PC-9 (cell line): ENCODE measurements around the gene PRKACG. TPM values are rescaled to one million over a fixed set of nuclear protein-coding genes. Genes with fewer than 3 reads are reported as not detected.

Experiments used
- BruUV-seq: library from RNA; stranded (reverse); fragments of 400-500 nt; replicated peaks from 2 replicates; lab custom pipeline; 2021; lab: Mats Ljungman, UMichigan
- CTCF ChIA-PET: fragments of 300-600 bp; sonication (Branson Sonifier 250); formaldehyde crosslinking; loops from one replicate; lab custom pipeline; 2022; ENCODE audit warnings: antibody characterized with exemption; lab: Charles Lee
- POLR2A ChIA-PET: fragments of 300-600 bp; sonication (Branson Sonifier 250); formaldehyde crosslinking; loops from one replicate; lab custom pipeline; 2022; ENCODE audit warnings: antibody characterized with exemption; ENCODE audit not compliant: unreplicated experiment; lab: Charles Lee
- DNase-seq, 2 experiments: peaks; one replicate each; pipeline versions ENCODE4 v3.0.0 to v3.0.0-alpha.2; 2015 to 2022; ENCODE audit warnings: mixed read lengths in 1 of 2
- H2AFZ ChIP-seq: fragments of 200-600 bp; sonication (generic); 2 replicates; pipeline ENCODE4 v1.8.1; 2017; ENCODE audit warnings: antibody characterized with exemption
- H3F3A ChIP-seq: fragments of 200-600 bp; sonication (generic); 2 replicates; pipeline ENCODE4 v1.8.1; 2017; ENCODE audit warnings: antibody characterized with exemption, mild to moderate bottlenecking, low read depth; ENCODE audit not compliant: insufficient read depth
- H3K27ac ChIP-seq: fragments of 200-600 bp; sonication (generic); 2 replicates; pipeline ENCODE4 v1.6.1; 2016; ENCODE audit warnings: mixed run types
- H3K27me3 ChIP-seq: fragments of 200-600 bp; sonication (generic); 2 replicates; pipeline ENCODE4 v1.6.1; 2016; ENCODE audit warnings: low read depth, mixed run types; ENCODE audit not compliant: insufficient read depth
- H3K36me3 ChIP-seq: fragments of 200-600 bp; sonication (generic); 2 replicates; pipeline ENCODE4 v1.6.1; 2016; ENCODE audit warnings: low read depth, mixed run types
- H3K4me1 ChIP-seq: fragments of 200-600 bp; sonication (generic); replicated peaks from 2 replicates; pipeline ENCODE4 v1.6.1; 2016; ENCODE audit warnings: mixed run types; ENCODE audit not compliant: insufficient read depth
- H3K4me2 ChIP-seq: fragments of 200-600 bp; sonication (generic); 2 replicates; pipeline ENCODE4 v1.6.1; 2017; ENCODE audit warnings: mixed run types
- H3K4me3 ChIP-seq: fragments of 200-600 bp; sonication (generic); 2 replicates; pipeline ENCODE4 v1.6.1; 2016; ENCODE audit warnings: mixed run types
- H3K79me2 ChIP-seq: fragments of 200-600 bp; sonication (generic); 2 replicates; pipeline ENCODE4 v1.6.1; 2017; ENCODE audit warnings: low read depth, mixed run types
- H3K9me2 ChIP-seq: fragments of 200-600 bp; sonication (generic); 2 replicates; pipeline ENCODE4 v1.8.1; 2017; ENCODE audit warnings: mild to moderate bottlenecking; ENCODE audit not compliant: insufficient read depth
- H3K9me3 ChIP-seq: fragments of 200-600 bp; sonication (generic); 2 replicates; pipeline ENCODE4 v1.8.1; 2016; ENCODE audit warnings: low read depth; ENCODE audit not compliant: insufficient read depth
- H4K20me1 ChIP-seq: fragments of 200-600 bp; sonication (generic); 2 replicates; pipeline ENCODE4 v1.8.1; 2017; ENCODE audit not compliant: insufficient read depth
- CTCF ChIP-seq: fragments of 200-600 bp; sonication (generic); conservative IDR thresholded peaks from 2 replicates; pipeline ENCODE4 v1.6.1; 2017; ENCODE audit warnings: mixed run types, antibody characterized with exemption, mild to moderate bottlenecking, moderate library complexity
- EZH2 ChIP-seq: fragments of 200-600 bp; sonication (generic); IDR thresholded peaks from 2 replicates; pipeline ENCODE4 v1.8.0; 2017; ENCODE audit warnings: antibody characterized with exemption, low read depth
- intact Hi-C: fragments of 100-400 bp; cut with micrococcal nuclease; formaldehyde crosslinking; loops from one replicate; pipeline ENCODE4 v1.10.0; 2022; ENCODE audit not compliant: unreplicated experiment
- total RNA-seq: library from RNA; stranded (reverse); gene quantifications from 2 replicates; pipeline ENCODE4 v1.2.3, GENCODE V29; 2021

PRKACG gene
- total RNA-seq, 1 experiment from 2014 or later: not detected

- Histone ChIP-seq H2AFZ (no peak overlapping the region), H3K27me3 (peaks cover 25% of the 10 kb centered on the region; the same call in 1 of the 2 replicates), H3K79me2 (no peaks in the 10 kb centered on the region), H3K36me3 (no peaks in the 10 kb centered on the region), H3K4me2 (no peak overlapping the region), H3K4me1 (no peaks in the 10 kb centered on the region), H4K20me1 (no peaks in the 10 kb centered on the region), H3K9me2 (no peaks in the 10 kb centered on the region), H3K27ac (no peak overlapping the region), H3F3A (no peaks in the 10 kb centered on the region), H3K4me3 (no peak overlapping the region), H3K9me3 (no peaks in the 10 kb centered on the region)
- no peak for DNase-seq
- ChIA-PET CTCF (no interaction called here), POLR2A (no interaction called here)
- BruUV-seq: no TSS peak
- intact Hi-C loops: no loop called here
- no peak for TF ChIP-seq CTCF
Measured at GRCh38 chr9:68973619-68974018, 40.3 kb downstream of the PRKACG start.

GRCh38 chr9:68970151-68970550 is 43.8 kb downstream of the PRKACG start:
- Histone ChIP-seq H3K4me3 (no peak overlapping the region), H3K36me3 (no peaks in the 10 kb centered on the region), H3F3A (no peaks in the 10 kb centered on the region), H3K9me3 (no peaks in the 10 kb centered on the region), H4K20me1 (no peaks in the 10 kb centered on the region), H3K9me2 (no peaks in the 10 kb centered on the region), H2AFZ (no peak overlapping the region), H3K27ac (no peak overlapping the region), H3K4me1 (no peaks in the 10 kb centered on the region), H3K79me2 (no peaks in the 10 kb centered on the region), H3K27me3 (peaks cover 36% of the 10 kb centered on the region), H3K4me2 (no peak overlapping the region)
- BruUV-seq: no TSS peak
- TF ChIP-seq CTCF: no peak
- no peak for TF ChIP-seq EZH2
- ChIA-PET POLR2A (no interaction called here), CTCF (no interaction called here)
- DNase-seq: no peak
- intact Hi-C loops: no loop called here

- no peaks in the 10 kb centered on the region for H3K36me3 ChIP-seq
- TF ChIP-seq EZH2 (no peak), CTCF (no peak)
- no TSS peak for BruUV-seq
- no peak for DNase-seq
- H3K9me2 ChIP-seq: no peaks in the 10 kb centered on the region
- H3K4me3 ChIP-seq: no peak overlapping the region
- intact Hi-C loops: loop anchor here (10.0 kb wide), 1 partner anchor 55 kb away; no protein-coding TSS in a partner anchor
- no peak overlapping the region for H3K27ac ChIP-seq
- no peaks in the 10 kb centered on the region for H3K4me1 ChIP-seq
- H3K27me3 ChIP-seq: peaks cover 41% of the 10 kb centered on the region
- ChIA-PET CTCF (no interaction called here), POLR2A (no interaction called here)
- H3K79me2 ChIP-seq: no peaks in the 10 kb centered on the region
- no peak overlapping the region for H2AFZ ChIP-seq
- no peaks in the 10 kb centered on the region for H3K9me3 ChIP-seq
- H3K4me2 ChIP-seq: no peak overlapping the region
- H4K20me1 ChIP-seq: no peaks in the 10 kb centered on the region
- no peaks in the 10 kb centered on the region for H3F3A ChIP-seq
Measured at GRCh38 chr9:68969538-68969937, 44.4 kb downstream of the PRKACG start.
